Common myeloid progenitor, CD34-positive (primary cell): Measurements from ENCODE around the gene ACSL6.
A peak's percentile ranks its signal among the peaks of the same experiment; 100 is the strongest.

Experiments
- CTCF ChIA-PET: fragments of 350-600 bp; sonication (Branson Sonifier 250); formaldehyde crosslinking; loops from one replicate; lab custom pipeline; 2021; ENCODE audit warnings: antibody characterized with exemption; lab: Charles Lee
- POLR2A ChIA-PET: fragments of 350-600 bp; sonication (Branson Sonifier 250); formaldehyde crosslinking; loops from one replicate; lab custom pipeline; 2021; ENCODE audit warnings: antibody characterized with exemption; lab: Charles Lee
- DNase-seq, 3 donors: peaks; one replicate each; pipeline versions ENCODE4 v3.0.0 to v3.0.0-alpha.2; 2013
- H3K27ac ChIP-seq, 2 experiments: 1 replicate in 1 of 2; 2 replicates in 1 of 2; pipeline ENCODE4 v1.7.0; 2013; ENCODE audit warnings: inconsistent platforms in 2 of 2, low read length in 2 of 2, mild to moderate bottlenecking in 2 of 2, low read depth in 1 of 2, moderate library complexity in 1 of 2; ENCODE audit not compliant: severe bottlenecking in 2 of 2, insufficient read depth in 1 of 2, poor library complexity in 1 of 2
- H3K27me3 ChIP-seq, 5 experiments: replicated peaks in 2 of 5; 1 replicate in 3 of 5; 2 replicates in 2 of 5; pipeline versions ENCODE4 v1.6.1 to v1.7.0; 2013; ENCODE audit warnings: low read length in 4 of 5, mild to moderate bottlenecking in 2 of 5, moderate library complexity in 2 of 5, inconsistent platforms in 1 of 5; ENCODE audit not compliant: insufficient read depth in 5 of 5, control insufficient read depth in 4 of 5
- H3K36me3 ChIP-seq, 4 experiments: 1 replicate in 2 of 4; 2 replicates in 2 of 4; pipeline versions ENCODE4 v1.6.1 to v1.7.0; 2013; ENCODE audit warnings: low read length in 3 of 4, control low read depth in 1 of 4, mild to moderate bottlenecking in 1 of 4; ENCODE audit not compliant: control insufficient read depth in 4 of 4, insufficient read depth in 4 of 4
- H3K4me1 ChIP-seq, 4 experiments: 1 replicate in 3 of 4; 2 replicates in 1 of 4; pipeline versions ENCODE4 v1.6.1 to v1.7.1; 2013; ENCODE audit warnings: low read length in 3 of 4, mild to moderate bottlenecking in 3 of 4, control low read depth in 1 of 4, inconsistent platforms in 1 of 4, moderate library complexity in 1 of 4; ENCODE audit not compliant: control insufficient read depth in 4 of 4, insufficient read depth in 4 of 4; ENCODE audit errors: control extremely low read depth in 1 of 4
- H3K4me3 ChIP-seq, 7 experiments: 1 replicate in 4 of 7; 2 replicates in 3 of 7; pipeline versions ENCODE4 v1.5.1 to v1.7.0; 2013; ENCODE audit warnings: mild to moderate bottlenecking in 7 of 7, low read length in 6 of 7, moderate library complexity in 6 of 7, inconsistent platforms in 2 of 7, low read depth in 2 of 7, control low read depth in 1 of 7; ENCODE audit not compliant: insufficient read depth in 4 of 7, control insufficient read depth in 1 of 7; ENCODE audit errors: extremely low read depth in 1 of 7
- H3K9me3 ChIP-seq, 5 experiments: 1 replicate in 4 of 5; 2 replicates in 1 of 5; pipeline versions ENCODE4 v1.6.1 to v1.7.1; 2013; ENCODE audit warnings: low read length in 4 of 5, mild to moderate bottlenecking in 2 of 5, inconsistent platforms in 1 of 5, low read depth in 1 of 5, moderate library complexity in 1 of 5; ENCODE audit not compliant: control insufficient read depth in 4 of 5, insufficient read depth in 2 of 5; ENCODE audit errors: control extremely low read depth in 1 of 5
- WGBS: methylation state at CpG from one replicate; pipeline ENCODE4 v1.1.5; 2013; ENCODE audit not compliant: insufficient coverage; 5-methylcytosine and 5-hydroxymethylcytosine counted together

Gene ACSL6

GRCh38 chr5:132056610-132057497 lies 45.4 kb upstream of the ACSL6 start:
- DNase-seq: no peak
- H3K27ac ChIP-seq: no peak overlapping the region
- H3K9me3 ChIP-seq: no peaks in the 10 kb centered on the region
- POLR2A ChIA-PET: no interaction called here
- H3K4me1 ChIP-seq: peaks cover 0 to 25% (median 16%) of the 10 kb centered on the region in 4 experiments
- no peaks in the 10 kb centered on the region for H3K27me3 ChIP-seq
- WGBS: 91% methylated on average over 14 of the region's 14 CpGs
- CTCF ChIA-PET: interaction anchor here (0.5 to 3.3 kb wide), 5 partner anchors 8 to 239 kb away, joined by 3 to 11 read pairs (median 7); partner anchors contain the start of gene ACSL6
- no peak overlapping the region for H3K4me3 ChIP-seq
- no peaks in the 10 kb centered on the region for H3K36me3 ChIP-seq

GRCh38 chr5:132055808-132056609 lies 44.6 kb upstream of the ACSL6 start:
- 59% methylated on average over 12 of the region's 12 CpGs for WGBS
- Histone ChIP-seq H3K9me3 (no peaks in the 10 kb centered on the region), H3K4me1 (peaks cover 0 to 25% (median 16%) of the 10 kb centered on the region in 4 experiments), H3K27me3 (no peaks in the 10 kb centered on the region), H3K27ac (no peak overlapping the region), H3K36me3 (no peaks in the 10 kb centered on the region), H3K4me3 (peak overlapping the region in 1 of 7 experiments; percentile 13)
- ChIA-PET CTCF (interaction anchor here (0.5 to 2.0 kb wide), 3 partner anchors 9 to 239 kb away, joined by 3 to 7 read pairs (median 3); no protein-coding TSS in a partner anchor), POLR2A (interaction anchor here (0.5 kb wide), 1 partner anchor 118 kb away, joined by 6 read pairs; no protein-coding TSS in a partner anchor)
- DNase-seq: peak; percentile 56 to 87 (median 84)

- H3K36me3 ChIP-seq: no peaks in the 10 kb centered on the region
- H3K9me3 ChIP-seq: no peaks in the 10 kb centered on the region
- no peak overlapping the region for H3K27ac ChIP-seq
- POLR2A ChIA-PET: interaction anchor here (0.5 kb wide), 1 partner anchor 118 kb away, joined by 6 read pairs; no protein-coding TSS in a partner anchor
- H3K4me3 ChIP-seq: no peak overlapping the region
- WGBS: no CpG with 5 or more reads among the region's 1 CpG
- CTCF ChIA-PET: interaction anchor here (0.6 to 2.0 kb wide), 4 partner anchors 10 to 71 kb away, joined by 3 to 7 read pairs (median 4); no protein-coding TSS in a partner anchor
- H3K4me1 ChIP-seq: peaks cover 0 to 27% (median 21%) of the 10 kb centered on the region in 4 experiments
- DNase-seq: no peak
- H3K27me3 ChIP-seq: no peaks in the 10 kb centered on the region
These were observed 44.0 kb upstream of the ACSL6 start for GRCh38 chr5:132055441-132055807.

- no peak overlapping the region for H3K4me3 ChIP-seq
- H3K36me3 ChIP-seq: no peaks in the 10 kb centered on the region
- H3K27ac ChIP-seq: no peak overlapping the region
- ChIA-PET POLR2A (no interaction called here), CTCF (interaction anchor here (0.6 to 2.0 kb wide), 4 partner anchors 10 to 72 kb away, joined by 3 to 7 read pairs (median 4); no protein-coding TSS in a partner anchor)
- H3K27me3 ChIP-seq: no peaks in the 10 kb centered on the region
- peaks cover 0 to 31% (median 26%) of the 10 kb centered on the region in 4 experiments for H3K4me1 ChIP-seq
- DNase-seq: no peak
- H3K9me3 ChIP-seq: no peaks in the 10 kb centered on the region
- WGBS: 86% methylated on average over 5 of the region's 9 CpGs
These were observed 43.4 kb upstream of the ACSL6 start for GRCh38 chr5:132054697-132055440.

- H3K36me3 ChIP-seq: no peaks in the 10 kb centered on the region
- H3K9me3 ChIP-seq: no peaks in the 10 kb centered on the region
- H3K27me3 ChIP-seq: no peaks in the 10 kb centered on the region
- WGBS: 100% methylated on average over 8 of the region's 10 CpGs
- H3K4me1 ChIP-seq: peaks cover 0 to 35% (median 31%) of the 10 kb centered on the region in 4 experiments
- no peak overlapping the region for H3K27ac ChIP-seq
- DNase-seq: no peak
- CTCF ChIA-PET: interaction anchor here (1.2 to 2.5 kb wide), 6 partner anchors 8 to 83 kb away, joined by 3 to 9 read pairs (median 4); no protein-coding TSS in a partner anchor
- H3K4me3 ChIP-seq: no peak overlapping the region
- POLR2A ChIA-PET: no interaction called here
These were observed 42.7 kb upstream of the ACSL6 start for GRCh38 chr5:132054031-132054696.

- 100% methylated on average over 1 of the region's 4 CpGs for WGBS
- no peaks in the 10 kb centered on the region for H3K36me3 ChIP-seq
- ChIA-PET POLR2A (no interaction called here), CTCF (interaction anchor here (1.1 to 2.5 kb wide), 5 partner anchors 9 to 83 kb away, joined by 3 to 9 read pairs (median 4); partner anchors contain the start of gene ACSL6)
- H3K27me3 ChIP-seq: no peaks in the 10 kb centered on the region
- DNase-seq: no peak
- no peak overlapping the region for H3K4me3 ChIP-seq
- no peaks in the 10 kb centered on the region for H3K9me3 ChIP-seq
- H3K27ac ChIP-seq: no peak overlapping the region
- H3K4me1 ChIP-seq: peaks cover 0 to 35% (median 32%) of the 10 kb centered on the region in 4 experiments
These were observed 42.0 kb upstream of the ACSL6 start for GRCh38 chr5:132053483-132053882.
